HG03135 (cell line): ENCODE measurements around the gene MAPK9.

Source experiments
- ATAC-seq: cut with Tn5 transposase; IDR thresholded peaks from one replicate; pipeline ENCODE4 v1.9.1; 2021; ENCODE audit warnings: mild to moderate bottlenecking, moderate library complexity; ENCODE audit not compliant: unreplicated experiment

The MAPK9 gene

GRCh38 chr5:180297587-180298282, 5.9 kb upstream of the MAPK9 start:
- no peak for ATAC-seq

- ATAC-seq, result no peak
Observed at GRCh38 chr5:180296771-180297170, 4.9 kb upstream of the MAPK9 start.

GRCh38 chr5:180294913-180295555, 3.2 kb upstream of the MAPK9 start:
- no peak for ATAC-seq

GRCh38 chr5:180294411-180294810, 2.5 kb upstream of the MAPK9 start:
- ATAC-seq, result no peak

GRCh38 chr5:180291234-180291940, 496 bp downstream of the MAPK9 start:
- peak; percentile 36 for ATAC-seq

- no peak for ATAC-seq
Observed at GRCh38 chr5:180290568-180291233, 1.2 kb downstream of the MAPK9 start.

- no peak for ATAC-seq
Observed at GRCh38 chr5:180289966-180290365, 1.9 kb downstream of the MAPK9 start.

GRCh38 chr5:180289433-180289832, 2.5 kb downstream of the MAPK9 start:
- ATAC-seq, result no peak

GRCh38 chr5:180287868-180288267, 4.0 kb downstream of the MAPK9 start:
- ATAC-seq, result no peak

GRCh38 chr5:180287404-180287803, 4.5 kb downstream of the MAPK9 start:
- no peak for ATAC-seq

GRCh38 chr5:180284149-180284548, 7.7 kb downstream of the MAPK9 start:
- ATAC-seq, result no peak

- ATAC-seq, result no peak
Observed at GRCh38 chr5:180283026-180283615, 8.8 kb downstream of the MAPK9 start.

- no peak for ATAC-seq
Observed at GRCh38 chr5:180282281-180282680, 9.6 kb downstream of the MAPK9 start.

- no peak for ATAC-seq
Observed at GRCh38 chr5:180281706-180282105, 10.2 kb downstream of the MAPK9 start.

GRCh38 chr5:180274695-180275094, 17.2 kb downstream of the MAPK9 start:
- ATAC-seq, result no peak

GRCh38 chr5:180271221-180271620, 20.7 kb downstream of the MAPK9 start:
- ATAC-seq, result no peak

- no peak for ATAC-seq
Observed at GRCh38 chr5:180259260-180259611, 32.6 kb downstream of the MAPK9 start.

GRCh38 chr5:180253036-180253824, 38.7 kb downstream of the MAPK9 start:
- no peak for ATAC-seq

GRCh38 chr5:180251887-180252286, 40.0 kb downstream of the MAPK9 start:
- ATAC-seq, result no peak

GRCh38 chr5:180251141-180251540, 40.7 kb downstream of the MAPK9 start:
- ATAC-seq, result no peak
